ENCODE results near the gene DYSF. TPM values are rescaled to one million over a fixed set of nuclear protein-coding genes. Genes with fewer than 3 reads are reported as not detected.

DYSF gene
- total RNA-seq, 1 donor from 2014 or later, result 11.1 TPM

DNA sequence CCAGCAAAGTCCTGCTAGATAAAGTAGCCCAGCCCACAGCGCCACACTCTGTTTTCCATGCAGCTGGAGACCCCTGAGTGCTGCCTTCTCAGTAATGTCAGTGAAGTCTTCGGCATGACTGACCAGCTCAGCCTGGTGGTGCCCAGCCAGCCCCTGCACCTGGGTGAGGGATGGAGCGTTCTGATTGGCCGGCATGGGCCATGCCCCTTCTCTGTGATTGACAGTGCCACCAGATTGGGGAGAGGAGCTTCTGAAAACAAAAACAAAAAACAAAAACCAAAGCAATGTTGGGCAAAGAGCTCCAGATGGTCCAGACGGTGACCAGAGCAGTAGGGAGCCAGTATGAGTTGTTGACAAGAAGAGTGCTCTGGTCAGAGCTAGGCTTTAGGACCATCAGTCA lies 122.6 kb downstream of the DYSF start:
- no peak for DNase-seq
- Mint-ChIP-seq H3K27me3 (ENCODE audit: unreplicated experiment) (peaks cover 11% of the 10 kb centered on the region), H3K9me3 (ENCODE audit: unreplicated experiment) (peaks cover 7% of the 10 kb centered on the region), H3K27ac (ENCODE audit: unreplicated experiment) (no peak overlapping the region), H3K4me1 (ENCODE audit: low read depth, unreplicated experiment) (no peaks in the 10 kb centered on the region), H3K4me3 (ENCODE audit: unreplicated experiment) (no peak overlapping the region), H3K36me3 (ENCODE audit: unreplicated experiment) (no peaks in the 10 kb centered on the region)
- TF ChIP-seq, protein P1, sequence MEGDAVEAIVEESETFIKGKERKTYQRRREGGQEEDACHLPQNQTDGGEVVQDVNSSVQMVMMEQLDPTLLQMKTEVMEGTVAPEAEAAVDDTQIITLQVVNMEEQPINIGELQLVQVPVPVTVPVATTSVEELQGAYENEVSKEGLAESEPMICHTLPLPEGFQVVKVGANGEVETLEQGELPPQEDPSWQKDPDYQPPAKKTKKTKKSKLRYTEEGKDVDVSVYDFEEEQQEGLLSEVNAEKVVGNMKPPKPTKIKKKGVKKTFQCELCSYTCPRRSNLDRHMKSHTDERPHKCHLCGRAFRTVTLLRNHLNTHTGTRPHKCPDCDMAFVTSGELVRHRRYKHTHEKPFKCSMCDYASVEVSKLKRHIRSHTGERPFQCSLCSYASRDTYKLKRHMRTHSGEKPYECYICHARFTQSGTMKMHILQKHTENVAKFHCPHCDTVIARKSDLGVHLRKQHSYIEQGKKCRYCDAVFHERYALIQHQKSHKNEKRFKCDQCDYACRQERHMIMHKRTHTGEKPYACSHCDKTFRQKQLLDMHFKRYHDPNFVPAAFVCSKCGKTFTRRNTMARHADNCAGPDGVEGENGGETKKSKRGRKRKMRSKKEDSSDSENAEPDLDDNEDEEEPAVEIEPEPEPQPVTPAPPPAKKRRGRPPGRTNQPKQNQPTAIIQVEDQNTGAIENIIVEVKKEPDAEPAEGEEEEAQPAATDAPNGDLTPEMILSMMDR (IDR thresholded peaks at IDR 0.05; ENCODE audit: partially characterized antibody, unreplicated experiment), result no peak

DNA sequence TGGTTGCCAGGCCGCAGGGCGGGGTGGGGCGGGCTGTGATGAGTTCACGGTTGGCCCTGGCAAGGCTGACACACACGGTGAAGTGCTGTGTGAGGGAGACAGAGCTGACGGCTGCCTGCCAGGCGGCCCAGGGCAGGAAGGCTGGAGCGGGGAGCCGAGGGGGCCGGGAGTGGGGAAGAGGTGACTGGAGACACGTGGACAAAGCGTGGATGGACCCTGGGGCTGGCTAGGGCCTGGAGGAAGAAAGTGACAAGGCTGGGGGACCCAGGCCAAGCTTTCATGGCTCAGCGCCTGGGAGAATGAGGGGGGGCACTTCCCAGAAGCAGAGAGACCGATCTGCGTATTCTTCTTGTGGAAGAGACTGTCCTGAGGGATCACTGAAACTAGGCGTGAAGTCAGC lies 123.2 kb downstream of the DYSF start:
- Mint-ChIP-seq H3K27me3 (ENCODE audit: unreplicated experiment) (peaks cover 11% of the 10 kb centered on the region), H3K9me3 (ENCODE audit: unreplicated experiment) (peaks cover 7% of the 10 kb centered on the region), H3K36me3 (ENCODE audit: unreplicated experiment) (no peaks in the 10 kb centered on the region), H3K4me1 (ENCODE audit: low read depth, unreplicated experiment) (no peaks in the 10 kb centered on the region), H3K27ac (ENCODE audit: unreplicated experiment) (no peak overlapping the region), H3K4me3 (ENCODE audit: unreplicated experiment) (no peak overlapping the region)
- TF ChIP-seq, protein P1 (IDR thresholded peaks at IDR 0.05; ENCODE audit: partially characterized antibody, unreplicated experiment), result no peak
- no peak for DNase-seq

DNA sequence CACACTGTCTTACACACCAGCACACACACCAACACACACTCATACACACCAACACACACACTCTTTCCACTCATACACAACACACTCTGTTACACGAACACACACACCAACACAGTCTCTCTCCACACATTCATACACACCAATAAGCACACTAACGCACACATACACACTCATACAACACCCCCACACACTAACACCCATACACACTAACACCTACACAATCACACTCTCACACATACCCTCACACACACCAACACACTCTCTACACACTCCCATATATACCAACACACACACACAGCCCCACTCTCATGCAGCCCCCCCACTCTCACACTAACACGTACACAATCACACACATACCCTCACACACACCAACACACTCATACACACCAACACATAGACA lies 123.8 kb downstream of the DYSF start:
- no peaks in the 10 kb centered on the region for H3K4me1 Mint-ChIP-seq (ENCODE audit: low read depth, unreplicated experiment)
- no peak overlapping the region for H3K4me3 Mint-ChIP-seq (ENCODE audit: unreplicated experiment)
- H3K27ac Mint-ChIP-seq (ENCODE audit: unreplicated experiment), result no peak overlapping the region
- DNase-seq, result no peak
- H3K36me3 Mint-ChIP-seq (ENCODE audit: unreplicated experiment), result no peaks in the 10 kb centered on the region
- peaks cover 7% of the 10 kb centered on the region for H3K9me3 Mint-ChIP-seq (ENCODE audit: unreplicated experiment)
- TF ChIP-seq, protein P1 (IDR thresholded peaks at IDR 0.05; ENCODE audit: partially characterized antibody, unreplicated experiment), result no peak
- peaks cover 11% of the 10 kb centered on the region for H3K27me3 Mint-ChIP-seq (ENCODE audit: unreplicated experiment)

DNA sequence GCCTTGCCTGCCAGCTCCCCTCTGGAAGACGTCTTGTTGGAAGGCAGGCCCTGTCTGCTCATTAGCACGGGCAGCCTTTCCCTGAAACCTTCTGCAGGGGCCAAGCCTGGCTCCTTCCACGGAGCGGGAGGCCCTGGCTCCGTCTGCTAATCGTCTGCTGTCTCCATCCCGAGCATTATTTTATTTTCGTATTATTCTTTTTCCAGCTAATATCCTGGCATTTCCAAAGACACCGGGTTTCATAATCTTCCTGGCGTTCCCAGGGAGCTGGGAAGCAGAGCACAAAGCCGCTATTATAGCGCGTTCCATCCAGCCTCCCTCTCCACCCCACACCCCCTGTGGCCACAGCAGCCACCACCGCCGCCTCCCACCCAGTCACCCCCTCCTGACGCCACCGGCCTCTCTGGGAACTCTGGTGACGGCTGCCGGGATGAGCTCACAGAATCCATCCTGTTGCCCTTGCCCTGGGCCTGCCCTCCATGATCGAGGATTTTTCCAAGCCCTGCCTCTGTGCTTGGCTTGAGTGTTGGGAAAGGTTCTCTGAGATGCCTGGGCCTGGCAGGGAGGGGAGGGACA lies 125.5 kb downstream of the DYSF start:
- DNase-seq, result no peak
- H3K9me3 Mint-ChIP-seq (ENCODE audit: unreplicated experiment), result peaks cover 7% of the 10 kb centered on the region
- TF ChIP-seq, protein P1 (IDR thresholded peaks at IDR 0.05; ENCODE audit: partially characterized antibody, unreplicated experiment), result no peak
- H3K27me3 Mint-ChIP-seq (ENCODE audit: unreplicated experiment), result peaks cover 9% of the 10 kb centered on the region
- H3K36me3 Mint-ChIP-seq (ENCODE audit: unreplicated experiment), result no peaks in the 10 kb centered on the region
- no peak overlapping the region for H3K27ac Mint-ChIP-seq (ENCODE audit: unreplicated experiment)
- H3K4me3 Mint-ChIP-seq (ENCODE audit: unreplicated experiment), result no peak overlapping the region
- H3K4me1 Mint-ChIP-seq (ENCODE audit: low read depth, unreplicated experiment), result peaks cover 2% of the 10 kb centered on the region

DNA sequence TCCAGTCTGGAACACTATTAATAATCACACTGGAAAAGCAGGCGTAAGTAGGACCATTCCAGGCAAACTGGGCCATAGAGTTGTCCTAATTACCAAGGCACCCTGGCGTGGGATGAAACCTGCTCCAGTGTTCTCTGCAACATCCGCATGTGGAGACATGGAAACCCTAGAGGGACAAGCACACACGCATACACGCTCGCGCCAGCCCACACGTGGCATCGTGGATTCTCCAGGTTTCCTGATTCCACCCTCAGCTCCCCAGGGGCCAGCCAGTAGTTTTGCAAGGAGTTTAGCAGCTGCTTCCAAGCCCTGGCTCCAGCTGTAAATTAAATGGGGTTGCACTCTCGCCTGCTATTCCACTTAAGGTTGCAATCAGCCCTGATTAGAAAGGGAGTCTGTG lies 127.7 kb downstream of the DYSF start:
- DNase-seq, result no peak
- no peak overlapping the region for H3K4me3 Mint-ChIP-seq (ENCODE audit: unreplicated experiment)
- peaks cover 2% of the 10 kb centered on the region for H3K4me1 Mint-ChIP-seq (ENCODE audit: low read depth, unreplicated experiment)
- peaks cover 11% of the 10 kb centered on the region for H3K27me3 Mint-ChIP-seq (ENCODE audit: unreplicated experiment)
- H3K27ac Mint-ChIP-seq (ENCODE audit: unreplicated experiment), result no peak overlapping the region
- no peaks in the 10 kb centered on the region for H3K36me3 Mint-ChIP-seq (ENCODE audit: unreplicated experiment)
- H3K9me3 Mint-ChIP-seq (ENCODE audit: unreplicated experiment), result peaks cover 8% of the 10 kb centered on the region
- TF ChIP-seq, protein P1 (IDR thresholded peaks at IDR 0.05; ENCODE audit: partially characterized antibody, unreplicated experiment), result no peak
